Heart left ventricle (tissue), 16 donors: Measurements from ENCODE around the gene C20orf96. TPM values are rescaled to one million over a fixed set of nuclear protein-coding genes. Genes with fewer than 3 reads are reported as not detected.

ENCODE experiments used
- ATAC-seq, 4 donors: fragments of 200-7000 bp; cut with Tn5 transposase; one replicate each; pipeline ENCODE4 v1.9.1; 2020 to 2022; ENCODE audit warnings: moderate library complexity in 4 of 4, mild to moderate bottlenecking in 3 of 4, moderate number of reproducible peaks in 1 of 4
- DNase-seq, 5 donors: peaks; one replicate each; pipeline ENCODE4 v3.0.0-alpha.2; 2020
- H3K27ac ChIP-seq, 12 donors: fragments of 200-600 bp; sonication (generic) in 4 of 12; one replicate each; pipeline versions ENCODE4 v1.5.0 to v1.8.0; 2016 to 2022; ENCODE audit warnings: mild to moderate bottlenecking in 2 of 12
- H3K27me3 ChIP-seq, 9 donors: fragments of 200-600 bp; sonication (generic) in 2 of 9; one replicate each; pipeline versions ENCODE4 v1.5.1 to v1.8.0; 2016 to 2022; ENCODE audit warnings: mild to moderate bottlenecking in 3 of 9
- H3K36me3 ChIP-seq, 9 donors: fragments of 200-600 bp; sonication (generic) in 2 of 9; one replicate each; pipeline versions ENCODE4 v1.5.0 to v1.8.0; 2018 to 2022; ENCODE audit warnings: mild to moderate bottlenecking in 2 of 9
- H3K4me1 ChIP-seq, 12 donors: fragments of 200-600 bp; sonication (generic) in 4 of 12; one replicate each; pipeline versions ENCODE4 v1.5.0 to v1.8.0; 2016 to 2022; ENCODE audit warnings: mild to moderate bottlenecking in 3 of 12
- H3K4me3 ChIP-seq, 12 donors: fragments of 200-600 bp; sonication (generic) in 4 of 12; one replicate each; pipeline versions ENCODE4 v1.5.0 to v1.8.0; 2017 to 2022; ENCODE audit warnings: mild to moderate bottlenecking in 9 of 12, moderate library complexity in 4 of 12
- H3K9me3 ChIP-seq, 12 donors: fragments of 200-600 bp; sonication (generic) in 4 of 12; one replicate each; pipeline versions ENCODE4 v1.5.0 to v1.8.0; 2016 to 2022; ENCODE audit warnings: mild to moderate bottlenecking in 1 of 12
- CTCF ChIP-seq, 12 donors: fragments of 200-600 bp; sonication (generic) in 4 of 12; IDR thresholded peaks; one replicate each; pipeline versions ENCODE4 v1.5.0 to v1.8.0; 2018 to 2022; ENCODE audit warnings: antibody characterized with exemption in 12 of 12, mild to moderate bottlenecking in 5 of 12
- POLR2A ChIP-seq, 2 donors: fragments of 450-650 bp; IDR thresholded peaks; one replicate each; pipeline ENCODE4 v1.6.1; 2017; ENCODE audit warnings: antibody characterized with exemption in 2 of 2, mild to moderate bottlenecking in 2 of 2, moderate library complexity in 2 of 2
- WGBS, 4 donors: extraction: QIAGEN DNeasy Blood & Tissue Kit in 2 of 4; methylation state at CpG; one replicate each; pipeline versions ENCODE4 v1.1.5 to v1.1.7; 2013 to 2018; 5-methylcytosine and 5-hydroxymethylcytosine counted together
- intact Hi-C, 10 donors: fragments of 100-400 bp; cut with DNase I; formaldehyde crosslinking; loops; one replicate each; pipeline versions ENCODE4 v1.11.1 to v1.14.2; 2022
- polyA plus RNA-seq, 2 donors: library from polyadenylated mRNA; stranded (reverse); fragments of 200-250 nt; gene quantifications; one replicate each; pipeline ENCODE4 v1.2.3, GENCODE V29; 2013
- total RNA-seq, 9 donors: library from RNA; depleted of rRNA in 2 of 9; stranded (reverse); fragments of >200 nt in 2 of 9; fragmentation: NEBNext Ultra II Directional in 3 of 9; extraction: Animal tissue kit (Norgen Biotek cat#: 25700) in 3 of 9; gene quantifications; one replicate each; pipeline versions ENCODE4 v1.1.0 to v1.2.4, GENCODE V29; 2016 to 2023
- donor health status: ischemic (EF 13 %, LVEDD 7.1; RV severe dilation, severe dysfunction).
- donor health status: healthy with polysubstance abuse.
- donor health status: DM: no; HTN: yes; CAD: no.
- donor health status: DM: no; HTN: no; CAD: no.
- donor health status: ischemic (EF 25% LVEDD 6.9; RV normal size, moderate dysfunction).
- donor health status: ischemic (EF 25% LVEDD 5.7; RV mildly dilated, moderate dysfunction).
- donor health status: healthy.
- donor health status: DM: yes; HTN: yes; CAD: no.
- donor health status: ischemic (EF 35%, LVEDD 5.7; RV mildly dilated, moderate dysfunction).
- donor health status: nonischemic (EF 11% LVEDD 7.7; RV severe dilation, severe dysfunction).
- donor health status: DM: yes; HTN: yes; CAD: no.
- donor health status: PGD.
- donor health status: ischemic (EF 29% LVEDD 5.4; RV normal size, mild dysfunction).
- donor health status: nonischemic (EF 23%, LVEDD 6.1; RV moderate dilation, normal function).

C20orf96 gene
- total and polyA plus RNA-seq, 11 donors = 0.64 to 6.6 (median 3.6) TPM

DNA sequence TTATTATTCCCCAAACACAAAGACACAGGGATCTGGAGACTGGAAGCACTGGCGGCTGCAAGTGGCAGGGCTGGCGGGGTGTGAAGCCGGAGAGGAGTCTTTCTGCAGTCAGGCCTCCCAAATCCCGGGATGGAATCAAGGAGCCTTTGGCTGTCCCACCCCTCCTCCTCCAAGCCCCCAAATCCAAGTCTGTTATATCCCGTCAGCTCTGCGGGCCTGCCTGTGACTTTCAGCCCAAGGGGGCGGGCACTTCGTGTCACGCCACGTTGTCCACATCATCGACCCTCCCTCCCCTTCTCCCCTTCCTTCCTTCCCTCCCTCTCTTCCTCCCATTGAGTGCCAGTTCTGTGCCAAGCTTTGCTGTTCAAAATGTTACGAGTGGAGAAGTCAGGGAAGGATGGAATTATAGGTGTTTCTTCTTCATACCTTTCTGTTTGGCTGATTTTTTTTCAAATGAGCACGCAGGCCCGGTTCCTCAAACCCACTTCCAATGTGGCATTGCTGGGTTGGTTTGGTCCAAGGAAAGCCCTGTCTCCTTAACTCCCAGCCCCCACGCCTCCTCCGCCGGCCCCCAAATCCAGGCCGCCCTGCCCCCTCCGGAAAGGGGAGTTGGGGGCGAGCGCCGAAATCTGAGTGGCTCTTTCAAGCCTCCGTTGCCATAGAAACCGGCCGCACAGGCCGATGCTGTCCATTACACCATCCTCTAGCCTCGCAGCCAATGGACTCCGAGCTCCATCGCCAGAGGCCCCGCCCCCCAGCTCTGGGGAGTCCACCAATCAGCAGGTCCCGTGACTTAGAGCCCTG, 19.5 kb upstream of the C20orf96 start:
- H3K27ac ChIP-seq = peak overlapping the region in 11 of 12 donors; percentile 67 to 90 (median 81)
- peak overlapping the region; percentile 12 to 68 (median 59) for H3K4me3 ChIP-seq
- DNase-seq = peak; percentile 98 to 99 (median 99)
- peaks cover 0 to 22% (median 15%) of the 10 kb centered on the region in 12 donors for H3K4me1 ChIP-seq
- no peaks in the 10 kb centered on the region for H3K27me3 ChIP-seq
- H3K9me3 ChIP-seq = no peaks in the 10 kb centered on the region
- ATAC-seq = peak; percentile 99 to 100 (median 100)
- no peaks in the 10 kb centered on the region for H3K36me3 ChIP-seq
- TF ChIP-seq CTCF (IDR thresholded peaks at IDR 0.05) (no peak), POLR2A (IDR thresholded peaks at IDR 0.05) (no peak)
- WGBS, 4 donors = 1 to 2% (median 2%) methylated on average over 30 to 31 of the region's 31 CpGs
- intact Hi-C loops = loop anchor here in 2 of 10 donors (1.0 to 2.0 kb wide), 2 partner anchors 11 to 15 kb away; partner anchors contain the start of gene SOX12 (in 1 of the 2)

DNA sequence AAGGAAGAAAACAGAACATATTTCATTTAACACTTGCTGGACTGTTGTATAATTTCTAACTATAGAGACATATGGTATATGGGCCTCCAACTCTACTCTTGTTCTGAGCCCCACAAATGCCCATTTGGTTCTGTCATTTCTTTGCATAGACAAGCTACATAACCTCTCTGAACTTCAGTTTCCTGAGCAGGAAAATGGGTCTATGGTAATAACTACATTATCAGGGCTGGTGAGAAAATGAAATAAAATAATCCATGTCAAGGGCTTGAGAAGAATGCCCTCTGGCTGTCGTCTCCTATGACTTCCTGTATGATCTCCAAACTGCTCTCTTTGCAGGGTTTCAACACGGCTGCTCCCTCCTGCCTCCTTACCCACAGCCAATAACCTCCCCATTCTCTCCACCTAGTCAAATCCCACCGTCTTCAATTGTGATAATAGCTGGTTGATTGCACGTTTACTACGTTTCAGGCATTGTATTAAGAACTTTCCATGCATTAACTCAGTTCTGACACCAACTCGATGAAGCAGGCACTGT, 18.8 kb upstream of the C20orf96 start:
- WGBS, 4 donors = 3 to 7% (median 5%) methylated on average over 6 of the region's 6 CpGs
- H3K4me3 ChIP-seq = peak overlapping the region in 10 of 12 donors; percentile 53 to 68 (median 62)
- ATAC-seq (peak in 3 of 4 donors; percentile 14 to 24 (median 17)), DNase-seq (no peak)
- no peaks in the 10 kb centered on the region for H3K27me3 ChIP-seq
- peak in 3 of 12 donors; percentile 10 to 28 (median 22) for TF ChIP-seq CTCF (IDR thresholded peaks at IDR 0.05)
- no peak for TF ChIP-seq POLR2A (IDR thresholded peaks at IDR 0.05)
- H3K9me3 ChIP-seq = no peaks in the 10 kb centered on the region
- peak overlapping the region in 11 of 12 donors; percentile 67 to 90 (median 81) for H3K27ac ChIP-seq
- intact Hi-C loops = no loop called here
- peaks cover 0 to 22% (median 15%) of the 10 kb centered on the region in 12 donors for H3K4me1 ChIP-seq
- no peaks in the 10 kb centered on the region for H3K36me3 ChIP-seq

DNA sequence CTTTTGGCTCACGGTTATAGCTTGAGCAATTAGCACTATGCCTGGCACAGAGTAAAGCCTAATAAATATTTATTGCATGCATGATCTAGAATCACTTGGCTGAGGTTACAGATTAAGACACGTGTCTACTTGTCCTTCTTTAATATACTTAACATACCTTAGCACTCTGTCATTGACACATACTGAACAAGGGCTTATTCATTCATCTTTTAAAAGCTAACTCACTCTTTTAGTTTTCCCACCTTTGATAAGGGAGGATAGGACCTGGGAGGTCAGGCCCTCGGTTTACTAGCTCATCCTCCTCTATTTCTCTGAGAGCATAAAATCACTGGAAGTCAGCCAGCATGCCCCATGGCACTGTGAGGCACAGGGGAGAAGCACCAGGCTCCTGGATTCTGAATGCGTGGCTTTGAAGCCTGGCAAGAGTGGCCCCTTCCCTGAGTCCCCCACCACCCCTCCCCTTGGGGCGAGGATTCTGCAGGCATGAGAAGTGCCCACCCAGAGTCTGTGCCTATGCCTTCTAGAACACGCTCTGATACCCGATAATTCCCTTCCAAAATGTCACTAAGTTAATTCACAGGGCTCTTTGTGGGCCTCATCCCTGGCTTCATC, 18.0 kb upstream of the C20orf96 start:
- 67 to 71% (median 68%) methylated on average over 7 of the region's 7 CpGs for WGBS, 4 donors
- H3K27ac ChIP-seq = peak overlapping the region in 3 of 12 donors; percentile 79 to 90 (median 86)
- no peaks in the 10 kb centered on the region for H3K9me3 ChIP-seq
- H3K36me3 ChIP-seq = no peaks in the 10 kb centered on the region
- no peak for DNase-seq
- H3K4me1 ChIP-seq = peaks cover 0 to 22% (median 15%) of the 10 kb centered on the region in 12 donors
- no peak overlapping the region for H3K4me3 ChIP-seq
- H3K27me3 ChIP-seq = no peaks in the 10 kb centered on the region
- intact Hi-C loops = no loop called here
- TF ChIP-seq CTCF (IDR thresholded peaks at IDR 0.05) (no peak), POLR2A (IDR thresholded peaks at IDR 0.05) (no peak)
- no peak for ATAC-seq

GRCh38 chr20:305745-306144, 15.2 kb upstream of the C20orf96 start:
- DNase-seq (no peak), ATAC-seq (no peak)
- no peaks in the 10 kb centered on the region for H3K27me3 ChIP-seq
- 74 to 87% (median 75%) methylated on average over 11 of the region's 11 CpGs for WGBS, 4 donors
- no peak overlapping the region for H3K4me3 ChIP-seq
- TF ChIP-seq CTCF (IDR thresholded peaks at IDR 0.05) (no peak), POLR2A (IDR thresholded peaks at IDR 0.05) (no peak)
- no peak overlapping the region for H3K27ac ChIP-seq
- intact Hi-C loops = no loop called here
- peaks cover under 1 to 42% (median 28%) of the 10 kb centered on the region in 12 donors for H3K4me1 ChIP-seq
- H3K36me3 ChIP-seq = no peaks in the 10 kb centered on the region
- H3K9me3 ChIP-seq = no peaks in the 10 kb centered on the region
